NCI-H345 treated with DMSO at 0.1 percent for 48 hours (cell line): ENCODE measurements around the gene CYREN.
"Not testable (repeated sequence)": the region's sequence is repeated elsewhere in the genome, so short reads cannot be mapped to it uniquely, and the experiment has no call there.

Experiments used
- DNase-seq: peaks from one replicate; lab custom pipeline; 2025; ENCODE audit not compliant: unreplicated experiment; lab: John Stamatoyannopoulos, UW

Gene CYREN

DNA sequence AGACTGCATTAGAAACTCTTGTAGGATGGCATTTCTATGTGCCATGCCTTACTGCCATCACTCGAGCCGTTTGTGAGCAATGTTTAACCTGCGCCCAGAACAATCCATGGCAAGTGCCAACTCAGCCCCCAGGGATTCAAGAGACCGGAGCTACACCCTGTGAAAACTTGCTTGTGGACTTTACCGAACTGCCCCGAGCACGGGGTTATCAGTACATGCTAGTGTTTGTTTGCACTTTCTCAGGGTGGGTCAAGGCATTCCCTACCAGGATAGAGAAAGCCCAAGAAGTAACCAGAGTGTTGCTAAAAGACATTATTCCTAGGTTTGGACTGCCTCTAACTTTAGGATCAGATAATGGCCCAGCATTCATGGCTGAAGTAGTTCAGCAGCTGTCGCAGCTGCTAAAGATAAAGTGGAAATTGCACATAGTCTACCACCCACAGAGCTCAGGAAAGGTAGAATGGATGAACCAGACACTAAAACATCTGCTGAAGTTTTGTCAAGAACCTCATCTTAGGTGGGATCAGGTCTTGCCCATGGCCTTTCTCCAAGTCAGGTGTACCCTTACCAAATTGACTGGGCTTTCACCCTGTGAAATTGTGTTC, 8.9 kb upstream of the CYREN start:
- no peak for DNase-seq

DNA sequence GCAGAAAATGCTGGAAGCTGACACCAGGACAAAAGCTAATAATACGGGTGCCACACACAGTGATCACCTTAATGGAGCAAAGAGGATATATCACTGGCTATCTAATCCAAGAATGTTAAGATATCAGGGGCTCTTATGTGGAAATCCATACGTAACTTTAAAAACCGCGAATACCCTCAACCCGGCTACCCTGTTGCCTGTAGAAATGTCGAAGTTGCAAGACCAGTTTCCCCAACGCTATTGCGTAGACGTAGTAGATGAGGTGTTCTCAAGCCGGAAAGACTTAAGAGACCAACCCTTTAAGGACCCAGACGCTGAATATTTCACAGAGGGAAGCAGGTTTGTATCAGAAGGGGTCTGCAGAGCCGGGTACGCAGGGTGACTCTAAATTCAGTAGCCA, 7.9 kb upstream of the CYREN start:
- no peak for DNase-seq

DNA sequence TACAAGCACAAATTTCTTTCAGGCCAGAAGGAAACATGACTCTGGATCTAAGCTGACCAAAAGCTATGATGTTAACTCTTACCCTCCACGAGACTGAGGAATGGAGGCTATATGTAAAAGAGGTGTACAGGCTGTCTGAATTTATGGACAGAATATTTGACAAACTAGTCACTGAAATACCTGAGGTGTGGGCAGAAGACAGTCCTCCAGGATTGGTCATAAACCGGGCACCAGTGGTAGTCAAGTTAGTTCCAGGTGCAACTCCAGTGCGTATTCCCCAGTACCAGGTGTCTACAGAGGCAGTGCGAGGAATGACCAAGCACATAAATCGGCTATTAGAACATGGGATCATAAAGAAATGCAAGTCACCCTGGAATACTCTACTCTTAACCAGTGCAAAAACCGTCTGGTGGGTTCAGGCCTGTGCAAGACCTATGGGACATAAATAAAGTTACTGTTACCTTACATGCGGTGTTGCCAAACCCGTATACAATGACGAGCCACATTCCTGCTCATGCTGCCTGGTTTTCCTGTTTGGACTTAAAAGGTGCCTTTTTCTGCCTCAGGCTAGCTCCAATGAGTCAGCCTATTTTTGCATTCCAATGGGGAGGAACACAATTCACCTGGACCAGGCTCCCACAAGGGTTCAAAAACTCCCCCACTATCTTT, 6.7 kb upstream of the CYREN start:
- no peak for DNase-seq

DNA sequence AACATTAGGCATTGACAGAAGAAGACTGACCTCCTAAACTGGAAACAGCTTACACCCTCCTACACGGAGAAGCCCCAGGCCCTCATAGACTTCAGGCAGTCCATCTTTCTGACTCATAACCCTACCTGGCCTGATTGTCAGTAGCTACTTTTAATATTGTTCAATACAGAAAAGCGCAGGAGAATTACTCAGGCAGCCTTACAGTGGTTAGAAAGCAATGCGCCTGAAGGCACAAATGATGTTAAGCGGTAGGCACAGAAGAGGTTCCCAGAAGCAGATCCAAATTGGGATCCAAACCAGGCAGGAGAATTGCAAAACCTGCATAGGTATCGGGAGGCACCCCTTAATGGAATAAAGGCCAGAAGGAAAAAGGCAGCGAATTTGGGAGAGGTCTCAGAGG, 5.4 kb upstream of the CYREN start:
- no peak for DNase-seq

DNA sequence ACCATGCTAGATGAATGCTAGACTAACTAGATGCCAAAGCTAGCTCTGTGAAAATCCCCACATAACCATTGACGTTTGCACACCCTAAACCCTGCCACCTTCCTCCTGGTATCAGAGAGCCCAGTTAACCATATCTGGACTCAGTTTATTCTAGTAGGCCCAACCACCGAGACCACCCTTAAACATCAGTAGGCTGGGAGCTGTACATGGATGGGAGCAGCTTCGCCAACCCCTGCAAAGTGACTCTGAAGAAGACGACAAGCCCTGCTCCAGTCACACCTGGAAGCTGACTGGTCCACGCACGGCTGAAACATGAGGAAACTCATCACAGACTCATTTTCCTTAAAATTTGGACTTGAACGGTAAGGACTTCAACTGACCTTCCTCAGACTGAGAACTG, 4.4 kb upstream of the CYREN start:
- no peak for DNase-seq

DNA sequence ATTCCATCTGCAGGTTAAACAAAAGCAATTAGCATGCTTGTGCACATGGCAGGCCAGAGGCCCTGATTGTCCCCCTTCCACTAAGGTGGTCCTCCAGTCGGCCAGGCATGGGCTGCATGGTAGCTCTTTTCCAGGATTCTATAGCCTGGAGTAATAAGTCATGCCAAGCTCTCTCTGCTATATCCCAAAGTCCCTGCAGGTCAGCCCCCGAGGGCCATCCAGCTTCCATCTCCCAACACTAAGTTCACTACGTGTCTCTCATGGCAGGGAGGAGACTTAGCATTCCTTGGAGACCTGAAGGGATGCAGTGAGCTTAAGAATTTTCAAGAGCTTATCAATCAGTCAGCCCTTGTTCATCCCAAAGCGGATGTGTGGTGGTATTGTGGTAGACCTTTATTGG, 3.4 kb upstream of the CYREN start:
- DNase-seq, result not testable (repeated sequence)

DNA sequence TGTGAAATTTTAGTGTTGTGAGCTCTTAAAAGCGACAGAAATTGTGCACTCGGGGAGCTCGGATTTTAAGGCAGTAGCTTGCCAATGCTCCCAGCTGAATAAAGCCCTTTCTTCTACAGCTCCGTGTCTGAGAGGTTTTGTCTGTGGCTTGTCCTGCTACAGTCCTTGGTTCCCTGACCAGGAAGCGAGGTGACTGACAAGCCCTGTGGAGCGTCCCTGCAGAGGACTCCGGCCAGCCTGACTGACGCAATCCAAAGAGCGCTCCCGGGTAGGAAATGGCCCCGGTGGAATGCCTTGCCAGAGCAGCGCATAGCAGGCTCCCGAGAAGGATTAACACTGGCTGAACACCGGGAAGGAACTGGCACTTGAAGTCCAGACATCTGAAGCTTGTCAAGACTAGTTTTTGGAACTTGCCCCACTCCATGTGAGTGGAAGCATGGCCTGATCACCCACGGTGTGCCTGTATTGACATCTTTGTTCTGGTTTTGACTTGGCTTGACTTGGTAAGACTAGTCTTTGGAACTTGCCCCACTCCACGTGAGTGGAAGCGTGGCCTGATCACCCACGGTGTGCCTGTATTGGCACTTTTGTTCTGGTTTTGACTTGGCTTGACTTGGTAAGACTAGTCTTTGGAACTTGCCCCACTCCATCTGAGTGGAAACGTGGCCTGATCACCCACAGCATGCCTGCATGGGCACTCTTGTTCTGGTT, 1.2 kb upstream of the CYREN start:
- not testable (repeated sequence) for DNase-seq

DNA sequence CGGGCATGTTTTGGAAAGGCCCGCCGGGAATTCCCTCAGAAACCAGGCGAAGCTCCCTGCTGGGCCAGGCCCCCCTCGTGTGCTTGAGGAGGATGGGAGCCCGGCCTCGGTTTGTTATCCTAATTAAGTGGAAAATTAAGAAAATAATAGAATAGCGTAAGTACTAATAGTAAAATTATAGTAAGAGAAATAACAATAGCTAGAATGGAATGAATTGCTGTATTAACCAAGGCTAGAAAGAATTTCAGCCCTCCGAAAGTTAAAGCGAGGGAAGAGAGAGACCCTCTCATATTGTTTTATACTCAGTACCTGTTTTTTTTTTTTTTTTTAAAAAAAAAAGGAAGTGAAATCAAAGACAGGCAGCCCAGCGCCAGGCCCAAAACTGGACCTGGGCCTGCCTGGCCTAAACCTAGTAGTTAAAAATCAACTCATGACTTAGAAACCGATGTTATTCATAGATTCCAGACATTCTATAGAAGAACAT, 533 bp upstream of the CYREN start:
- DNase-seq, result not testable (repeated sequence)

DNA sequence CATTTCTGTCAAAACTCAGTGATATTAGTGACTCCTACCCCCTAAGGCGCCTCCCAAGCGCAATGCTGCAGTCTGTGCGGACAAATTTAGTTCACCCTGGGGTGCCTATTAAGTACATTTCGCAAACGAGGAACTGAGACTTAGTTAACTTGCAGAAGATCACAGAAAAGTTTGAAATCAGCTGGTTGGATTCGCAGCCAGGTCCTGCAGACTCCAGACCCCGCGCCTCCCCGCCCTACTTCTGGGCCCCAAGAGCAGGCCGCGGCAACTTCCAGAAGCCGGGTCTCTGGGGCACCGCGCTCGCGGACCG, 588 bp downstream of the CYREN start:
- no peak for DNase-seq

DNA sequence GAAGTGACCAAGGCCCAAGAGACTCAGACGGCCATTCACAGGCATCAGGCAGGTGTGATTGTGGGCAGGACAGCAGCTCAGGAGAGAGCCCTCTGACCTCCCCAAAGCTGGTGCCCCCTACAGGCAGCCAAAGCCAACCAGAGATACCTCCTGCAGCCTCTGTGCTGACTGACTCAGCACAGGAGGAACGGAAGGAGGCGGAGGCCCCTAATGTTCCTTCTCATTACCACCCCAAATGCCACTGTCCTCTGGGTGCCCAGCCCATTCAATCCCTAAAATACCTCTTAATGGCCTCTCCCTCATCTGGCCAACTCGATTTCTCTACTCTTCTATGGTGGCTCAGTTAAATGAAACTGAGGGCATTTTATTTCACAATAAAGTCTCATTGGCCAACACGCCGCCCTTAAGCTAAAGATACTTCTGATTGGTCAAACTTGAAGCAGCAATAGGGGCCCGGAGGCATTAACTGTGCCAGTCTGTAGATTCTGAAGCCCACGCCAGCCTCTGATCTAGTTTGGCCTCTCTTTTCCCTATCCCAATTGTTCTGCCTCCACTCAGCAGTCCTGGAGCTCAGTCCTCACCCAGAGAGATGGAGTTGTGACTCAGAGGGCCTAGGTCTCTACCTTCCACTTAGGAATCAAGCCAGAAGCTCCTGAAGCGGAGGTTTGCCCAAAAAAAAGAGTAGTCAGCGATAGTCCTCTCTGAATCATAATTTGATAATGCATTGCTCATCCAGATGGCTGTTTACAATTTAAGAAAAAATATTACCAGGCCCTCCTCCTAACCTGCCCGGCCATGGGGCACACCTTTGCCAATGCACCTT, 1.2 kb downstream of the CYREN start:
- no peak for DNase-seq

DNA sequence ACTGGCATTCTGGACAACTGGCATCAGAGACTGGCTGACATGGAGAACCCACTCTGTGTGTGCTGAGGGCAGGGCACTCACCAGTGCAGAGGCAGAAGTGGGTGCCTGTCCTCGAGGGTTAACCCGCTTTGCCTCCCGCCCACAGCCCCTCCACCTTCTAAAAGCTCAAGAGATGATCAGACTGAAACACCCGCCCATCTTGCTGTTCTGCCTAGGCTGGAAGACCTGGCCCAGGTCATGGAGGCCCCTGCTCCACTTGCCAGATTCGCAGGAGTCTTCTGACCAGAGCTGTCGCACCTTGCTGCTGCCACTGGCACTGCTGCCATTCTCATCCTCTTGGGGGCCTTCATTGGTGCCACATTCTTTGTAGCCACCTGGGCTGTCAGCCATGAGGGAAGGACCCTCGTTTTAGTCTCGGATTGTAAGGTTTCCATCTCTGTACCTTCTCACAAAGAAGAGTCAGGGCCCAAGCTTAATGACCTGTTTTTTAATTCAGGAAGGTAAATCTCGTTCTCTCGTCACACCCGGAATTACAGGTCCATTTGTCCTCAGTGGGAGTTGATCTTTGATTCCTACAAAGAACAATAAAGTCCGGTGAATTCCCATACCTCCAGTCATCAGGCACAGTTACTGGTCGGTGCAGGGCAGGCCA, 1.9 kb downstream of the CYREN start:
- DNase-seq, result no peak

DNA sequence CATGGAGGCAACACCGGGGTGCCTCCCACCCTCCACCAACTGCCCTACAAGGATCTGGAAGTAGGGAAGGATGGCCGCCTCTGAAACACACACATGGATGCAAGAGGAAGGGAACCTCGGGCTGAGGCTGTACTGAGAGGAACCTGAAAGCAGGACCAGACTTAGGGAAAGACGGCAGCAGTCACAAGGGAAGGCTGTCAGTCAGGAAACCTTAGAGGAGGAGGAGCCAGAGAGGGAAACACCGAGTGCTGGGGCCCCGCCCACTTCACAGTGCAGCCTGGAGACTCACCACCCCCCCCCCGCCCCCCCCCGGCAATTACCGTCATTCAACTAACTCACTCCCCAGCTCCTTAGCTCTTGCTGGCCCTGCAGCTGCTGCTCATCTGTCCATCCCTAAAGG, 2.5 kb downstream of the CYREN start:
- no peak for DNase-seq

DNA sequence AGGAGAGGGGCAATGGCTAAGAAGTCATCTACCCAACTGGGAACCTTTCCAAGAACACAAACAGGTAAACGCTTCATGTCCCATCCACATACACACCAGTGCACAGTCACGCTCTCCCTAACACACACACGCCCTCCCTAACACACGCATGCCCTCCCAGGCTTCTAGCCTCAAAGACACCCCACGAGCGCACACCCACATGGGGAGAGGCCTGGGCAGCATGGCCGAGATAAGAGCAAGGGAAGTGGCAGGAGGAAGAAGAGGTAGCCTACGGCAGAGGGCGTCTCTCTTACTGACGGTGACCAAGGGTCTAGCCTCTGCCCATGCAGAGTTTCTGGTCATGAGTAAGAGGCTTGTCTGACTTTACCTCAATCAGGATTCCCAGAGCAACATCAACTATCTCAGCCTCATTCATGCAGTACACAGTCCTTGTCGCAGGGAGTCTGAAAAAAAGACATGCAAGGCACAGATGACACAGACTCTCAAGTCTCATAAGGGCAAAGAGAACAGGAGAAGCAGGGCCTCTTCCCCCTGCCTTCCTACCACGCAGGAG, 3.1 kb downstream of the CYREN start:
- no peak for DNase-seq

DNA sequence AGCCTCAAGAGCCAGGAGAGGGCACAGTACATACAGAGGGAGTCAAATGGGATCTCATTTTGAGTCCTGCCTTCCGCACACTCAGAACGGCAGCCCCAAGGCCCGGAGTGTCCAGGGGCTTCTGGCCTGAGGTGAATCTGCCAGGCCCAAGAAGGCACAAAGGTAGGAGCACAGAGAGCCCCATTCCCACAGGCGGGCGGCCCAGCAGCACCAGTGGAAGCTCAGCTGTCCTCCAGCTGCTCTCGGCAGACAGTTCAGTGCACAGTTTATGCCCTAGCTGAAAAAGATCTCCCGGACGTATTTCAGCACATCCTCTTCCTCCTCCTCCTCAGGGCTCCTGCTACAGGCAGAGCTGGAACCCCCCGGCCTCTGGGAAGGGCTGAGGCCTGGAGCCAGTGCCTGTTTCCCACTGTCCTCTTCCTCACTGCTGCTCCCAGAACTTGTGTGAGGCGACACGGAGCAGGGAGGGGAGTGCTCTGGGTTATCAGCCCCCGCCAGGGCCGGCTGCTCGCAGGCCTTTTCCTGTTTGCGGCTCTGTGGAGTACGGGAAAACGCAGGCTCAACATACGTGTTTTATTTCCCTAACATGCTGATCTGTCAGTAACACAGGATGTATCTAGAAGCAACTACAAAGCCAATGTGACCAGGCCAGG, 4.0 kb downstream of the CYREN start:
- no peak for DNase-seq

DNA sequence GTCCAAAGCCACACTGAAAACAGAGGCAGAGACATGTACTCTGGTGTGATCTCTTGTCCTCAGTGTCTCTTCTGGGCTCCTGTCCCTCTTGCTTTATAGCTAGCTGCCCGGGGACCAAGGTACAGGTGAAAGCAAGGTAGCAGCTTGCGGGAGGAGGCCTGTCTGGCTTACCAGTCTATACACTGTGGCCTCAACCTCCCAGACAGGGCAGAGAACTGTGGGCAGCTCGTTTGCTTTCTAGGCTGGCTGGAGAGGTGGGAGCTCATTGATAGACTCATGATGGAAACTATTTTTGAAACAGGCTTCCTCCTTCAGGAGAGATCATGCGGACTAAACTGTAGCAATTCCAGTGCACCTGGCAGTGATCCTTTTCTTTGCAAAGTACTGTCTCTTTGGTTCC, 4.6 kb downstream of the CYREN start:
- no peak for DNase-seq

DNA sequence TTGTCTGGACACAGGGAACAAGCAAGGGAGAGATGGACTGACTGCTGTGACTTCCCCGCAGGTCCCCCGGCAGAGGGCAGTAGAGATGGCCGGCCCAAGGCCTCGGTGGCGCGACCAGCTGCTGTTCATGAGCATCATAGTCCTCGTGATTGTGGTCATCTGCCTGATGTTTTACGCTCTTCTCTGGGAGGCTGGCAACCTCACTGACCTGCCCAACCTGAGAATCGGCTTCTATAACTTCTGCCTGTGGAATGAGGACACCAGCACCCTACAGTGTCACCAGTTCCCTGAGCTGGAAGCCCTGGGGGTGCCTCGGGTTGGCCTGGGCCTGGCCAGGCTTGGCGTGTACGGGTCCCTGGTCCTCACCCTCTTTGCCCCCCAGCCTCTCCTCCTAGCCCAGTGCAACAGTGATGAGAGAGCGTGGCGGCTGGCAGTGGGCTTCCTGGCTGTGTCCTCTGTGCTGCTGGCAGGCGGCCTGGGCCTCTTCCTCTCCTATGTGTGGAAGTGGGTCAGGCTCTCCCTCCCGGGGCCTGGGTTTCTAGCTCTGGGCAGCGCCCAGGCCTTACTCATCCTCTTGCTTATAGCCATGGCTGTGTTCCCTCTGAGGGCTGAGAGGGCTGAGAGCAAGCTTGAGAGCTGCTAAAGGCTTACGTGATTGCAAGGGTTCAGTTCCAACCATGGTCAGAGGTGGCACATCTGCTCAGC, 6.0 kb downstream of the CYREN start:
- DNase-seq, result no peak

DNA sequence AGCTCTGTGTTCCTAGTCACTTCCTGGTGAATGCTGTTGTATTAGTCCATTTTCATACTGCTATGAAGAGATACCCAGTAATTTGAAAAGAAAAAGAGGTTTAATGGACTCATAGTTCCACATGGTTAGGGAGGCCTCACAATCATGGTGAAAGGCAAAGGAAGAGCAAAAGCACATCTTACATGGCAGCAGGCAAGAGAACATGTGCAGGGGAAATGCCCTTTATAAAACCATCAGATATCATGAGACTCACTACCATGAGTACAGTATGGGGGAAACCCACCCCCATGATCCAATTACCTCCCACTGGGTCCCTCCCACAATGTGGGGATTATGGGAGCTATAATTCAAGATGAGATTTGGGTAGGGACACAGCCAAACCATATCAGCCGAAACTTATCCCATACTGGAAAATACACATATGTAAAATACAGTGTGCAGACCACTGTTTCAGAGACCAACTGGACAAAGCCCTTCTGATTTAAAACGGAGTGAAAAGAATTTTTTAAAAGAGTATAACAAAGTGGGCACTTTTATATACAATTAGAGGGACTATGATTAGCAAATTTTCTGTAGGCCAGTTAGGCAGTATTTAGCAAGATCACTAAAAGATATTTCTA, 8.0 kb downstream of the CYREN start:
- DNase-seq, result no peak

DNA sequence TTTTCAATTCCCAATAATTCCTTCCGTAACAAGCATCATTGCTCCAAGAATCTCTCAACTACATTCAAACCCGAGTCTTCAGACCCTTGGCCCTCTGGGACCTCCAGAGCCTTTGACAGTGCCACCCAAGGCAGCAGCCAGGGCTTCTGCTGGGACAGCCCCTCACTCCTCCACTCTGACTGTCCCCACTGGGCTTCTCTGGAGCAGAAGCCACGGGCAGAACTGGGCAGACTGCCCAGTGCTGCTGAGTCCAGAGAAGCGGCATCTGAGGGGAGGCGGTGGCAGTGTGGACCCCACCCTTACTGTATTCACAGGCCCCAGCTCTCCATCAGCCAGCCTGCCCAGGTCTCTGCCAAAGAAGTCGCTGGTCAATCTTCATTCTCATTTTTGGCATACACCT, 8.8 kb downstream of the CYREN start:
- DNase-seq, result no peak
